Endodermal cell (in vitro differentiated cells): ENCODE results near the gene SUSD3. TPM values are rescaled to one million over a fixed set of nuclear protein-coding genes. Genes with fewer than 3 reads are reported as not detected.
"Not testable (repeated sequence)": the region's sequence is repeated elsewhere in the genome, so short reads cannot be mapped to it uniquely, and the experiment has no call there.

Experiments
- DNase-seq: peaks from one replicate; pipeline ENCODE4 v3.0.0-alpha.2; 2017
- H3K27ac ChIP-seq: 2 replicates; pipeline ENCODE4 v1.5.1; 2013; ENCODE audit warnings: mild to moderate bottlenecking, low read depth, low read length, moderate library complexity
- H3K27me3 ChIP-seq: 2 replicates; pipeline ENCODE4 v1.6.1; 2013; ENCODE audit warnings: mild to moderate bottlenecking, low read length, moderate library complexity; ENCODE audit not compliant: insufficient read depth, control insufficient read depth, poor library complexity, severe bottlenecking
- H3K36me3 ChIP-seq: 2 replicates; pipeline ENCODE4 v1.7.0; 2013; ENCODE audit warnings: mild to moderate bottlenecking, low read length, moderate library complexity; ENCODE audit not compliant: control insufficient read depth, insufficient read depth
- H3K4me1 ChIP-seq: one replicate; pipeline ENCODE4 v1.7.0; 2013; ENCODE audit warnings: low read length; ENCODE audit not compliant: control insufficient read depth, insufficient read depth
- H3K4me3 ChIP-seq: 2 replicates; pipeline ENCODE4 v1.5.1; 2013; ENCODE audit warnings: mild to moderate bottlenecking, low read length, moderate library complexity
- H3K9ac ChIP-seq: 2 replicates; pipeline ENCODE4 v1.6.1; 2013; ENCODE audit warnings: mild to moderate bottlenecking, low read length, moderate library complexity; ENCODE audit not compliant: poor library complexity, severe bottlenecking; ENCODE audit errors: extremely low read depth
- H3K9me3 ChIP-seq: 2 replicates; pipeline ENCODE4 v1.6.1; 2013; ENCODE audit warnings: mild to moderate bottlenecking, low read length, moderate library complexity; ENCODE audit not compliant: control insufficient read depth
- H3K27ac Mint-ChIP-seq: 2 replicates; pipeline ENCODE4 v1.8.0; 2020; ENCODE audit warnings: mixed read lengths
- H3K27me3 Mint-ChIP-seq: 2 replicates; pipeline ENCODE4 v1.8.0; 2021; ENCODE audit warnings: mild to moderate bottlenecking, mixed read lengths; ENCODE audit not compliant: insufficient read depth
- H3K36me3 Mint-ChIP-seq: 2 replicates; pipeline ENCODE4 v1.8.0; 2020; ENCODE audit warnings: low read depth, mixed read lengths
- H3K4me1 Mint-ChIP-seq: 2 replicates; pipeline ENCODE4 v1.8.0; 2020; ENCODE audit warnings: mixed read lengths
- H3K4me3 Mint-ChIP-seq: 2 replicates; pipeline ENCODE4 v1.8.0; 2020; ENCODE audit warnings: mild to moderate bottlenecking, moderate library complexity, mixed read lengths
- H3K9me3 Mint-ChIP-seq: 2 replicates; pipeline ENCODE4 v1.8.0; 2020; ENCODE audit warnings: mild to moderate bottlenecking, mixed read lengths
- CTCF ChIP-seq: fragments of 200-600 bp; sonication (generic); conservative IDR thresholded peaks from 2 replicates; pipeline ENCODE4 v1.5.0; 2021; ENCODE audit warnings: antibody characterized with exemption, mild to moderate bottlenecking
- WGBS, 2 experiments: methylation state at CpG; one replicate each; pipeline versions ENCODE4 v1.1.5 to v1.1.7; 2013; ENCODE audit warnings: missing lambda C conversion rate in 2 of 2, mixed read lengths in 1 of 2; ENCODE audit not compliant: insufficient coverage in 1 of 2, insufficient read length in 1 of 2; 5-methylcytosine and 5-hydroxymethylcytosine counted together
- total RNA-seq, 2 donors: library from RNA; stranded (reverse); fragmentation: NEBNext Ultra II Directional in 1 of 2; extraction: Animal tissue kit (Norgen Biotek cat#: 25700) in 1 of 2; gene quantifications; 2 replicates in 1 of 2; 3 replicates in 1 of 2; pipeline ENCODE4 v1.2.1, GENCODE V29; 2021

Gene SUSD3
- total RNA-seq, 2 donors from 2014 or later = 5.1 to 5.9 TPM

GRCh38 chr9:93013856-93014582 is 44.5 kb upstream of the SUSD3 start:
- no peaks in the 10 kb centered on the region for H3K27me3 Mint-ChIP-seq
- H3K4me3 ChIP-seq = no peak overlapping the region
- H3K9me3 Mint-ChIP-seq = no peaks in the 10 kb centered on the region
- peak; percentile 50 for DNase-seq
- peaks cover 8% of the 10 kb centered on the region for H3K4me1 Mint-ChIP-seq
- no peak overlapping the region for H3K27ac ChIP-seq
- H3K9me3 ChIP-seq = no peaks in the 10 kb centered on the region
- H3K4me1 ChIP-seq = no peaks in the 10 kb centered on the region
- no peaks in the 10 kb centered on the region for H3K36me3 ChIP-seq
- no peak overlapping the region for H3K27ac Mint-ChIP-seq
- no peaks in the 10 kb centered on the region for H3K27me3 ChIP-seq
- 85 to 96% methylated on average over 3 to 9 of the region's 13 CpGs for WGBS, 2 experiments
- H3K36me3 Mint-ChIP-seq = no peaks in the 10 kb centered on the region
- no peak overlapping the region for H3K4me3 Mint-ChIP-seq
- no peak for TF ChIP-seq CTCF
- no peak overlapping the region for H3K9ac ChIP-seq

- H3K4me1 Mint-ChIP-seq, H3K4me3 ChIP-seq, H3K27ac ChIP-seq, H3K4me3 Mint-ChIP-seq, DNase-seq, H3K27ac Mint-ChIP-seq, H3K4me1 ChIP-seq, H3K27me3 ChIP-seq, H3K36me3 Mint-ChIP-seq, H3K36me3 ChIP-seq, H3K9me3 Mint-ChIP-seq, H3K9ac ChIP-seq, H3K9me3 ChIP-seq, H3K27me3 Mint-ChIP-seq: not testable (repeated sequence)
- 91 to 94% methylated on average over 3 to 8 of the region's 10 CpGs for WGBS, 2 experiments
These were observed 43.3 kb upstream of the SUSD3 start for GRCh38 chr9:93015190-93015589.

GRCh38 chr9:93017621-93018020 is 40.9 kb upstream of the SUSD3 start:
- no peaks in the 10 kb centered on the region for H3K27me3 Mint-ChIP-seq
- no peaks in the 10 kb centered on the region for H3K36me3 Mint-ChIP-seq

More at GRCh38 chr9:93017621-93018020, 40.9 kb upstream of the SUSD3 start:
- no peak for DNase-seq
- no peak for TF ChIP-seq CTCF
- WGBS, 2 experiments = 89 to 93% methylated on average over 6 to 8 of the region's 9 CpGs
- H3K27ac ChIP-seq = no peak overlapping the region
- H3K4me3 ChIP-seq = no peak overlapping the region
- no peak overlapping the region for H3K4me3 Mint-ChIP-seq
- peaks cover 8% of the 10 kb centered on the region for H3K4me1 Mint-ChIP-seq
- no peaks in the 10 kb centered on the region for H3K9me3 ChIP-seq
- H3K27me3 ChIP-seq = no peaks in the 10 kb centered on the region
- H3K9me3 Mint-ChIP-seq = no peaks in the 10 kb centered on the region
- H3K4me1 ChIP-seq = no peaks in the 10 kb centered on the region
- no peak overlapping the region for H3K27ac Mint-ChIP-seq
- H3K9ac ChIP-seq = no peak overlapping the region
- no peaks in the 10 kb centered on the region for H3K36me3 ChIP-seq
